ENCODE results near the gene PIP4K2B.

The PIP4K2B gene

DNA sequence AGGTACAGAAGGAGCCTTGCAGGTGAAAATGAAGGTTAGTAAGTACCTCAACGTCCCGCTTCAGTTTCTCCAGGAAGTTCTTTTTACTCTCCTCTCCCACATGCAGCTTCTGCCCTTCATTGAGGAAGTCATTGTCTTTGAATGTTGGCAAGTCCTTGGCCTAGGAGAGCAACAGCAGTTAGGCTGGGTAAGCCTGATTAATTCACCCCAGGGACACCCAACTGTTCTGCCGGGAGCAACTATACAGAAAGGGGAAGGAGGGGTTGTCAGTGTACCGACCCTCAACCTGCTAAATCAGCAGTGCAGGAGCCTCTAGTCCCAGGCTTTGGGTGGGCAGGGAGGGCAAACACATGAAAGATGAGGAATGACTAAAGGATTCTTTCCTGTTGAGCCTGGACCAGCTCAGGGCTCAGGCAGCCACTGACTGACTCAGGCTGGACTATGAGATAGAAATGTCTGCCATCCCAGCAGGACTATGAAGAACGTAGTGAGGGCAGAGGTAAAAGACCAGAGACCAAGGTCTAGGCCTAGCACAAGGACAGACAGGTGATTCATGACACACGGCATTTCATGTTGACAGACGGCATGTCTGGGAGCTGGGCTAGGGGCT is 21.6 kb downstream of the PIP4K2B start:
- no peak for DNase-seq (ENCODE audit: low spot score)

DNA sequence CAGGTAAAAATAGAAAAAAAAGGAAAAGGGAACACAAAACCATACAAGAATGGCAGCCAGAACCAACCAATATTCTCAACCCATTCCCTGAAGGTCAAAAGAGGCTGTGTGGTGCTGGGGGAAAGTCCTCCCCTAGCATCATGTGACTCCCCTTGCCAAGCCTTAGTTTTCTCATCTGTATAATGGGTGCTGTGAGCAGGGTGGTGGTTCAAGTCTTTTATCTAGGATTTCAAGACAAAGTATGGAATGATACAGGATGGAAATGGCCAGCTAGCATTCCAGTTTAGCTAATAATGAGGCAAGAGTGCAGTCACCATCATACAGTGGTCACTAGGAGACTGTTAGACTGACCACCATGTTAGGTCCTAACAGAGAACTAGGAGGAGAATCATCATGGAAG is 26.1 kb downstream of the PIP4K2B start:
- no peak for DNase-seq (ENCODE audit: low spot score)

- no peak for DNase-seq (ENCODE audit: low spot score)
These were observed 30.9 kb downstream of the PIP4K2B start for GRCh38 chr17:38768417-38768816.

- no peak for DNase-seq (ENCODE audit: low spot score)
These were observed 33.0 kb downstream of the PIP4K2B start for GRCh38 chr17:38766341-38766740.

- no peak for DNase-seq (ENCODE audit: low spot score)
These were observed 37.1 kb downstream of the PIP4K2B start for GRCh38 chr17:38762231-38762630.

DNA sequence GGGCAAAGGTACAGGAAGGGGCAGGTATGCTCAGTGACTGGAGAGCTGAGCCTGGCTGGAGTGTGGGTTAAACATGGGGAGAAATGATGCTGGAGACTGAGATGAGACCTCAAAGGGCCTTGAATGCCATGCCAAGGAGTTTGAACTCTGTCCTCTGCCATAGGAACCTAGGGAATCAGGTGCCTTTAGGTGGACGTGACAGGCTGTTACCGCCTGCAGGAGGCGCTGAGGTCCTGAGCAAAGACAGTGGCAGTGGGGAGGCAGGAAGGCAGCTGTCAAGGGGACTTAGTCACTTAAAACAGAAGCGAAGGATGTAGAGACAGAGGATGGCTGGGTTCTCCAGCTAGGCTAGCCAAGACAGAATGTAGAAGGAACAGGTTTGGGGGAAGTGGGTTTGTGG is 37.7 kb downstream of the PIP4K2B start:
- peak; percentile 74 for DNase-seq (ENCODE audit: low spot score)

DNA sequence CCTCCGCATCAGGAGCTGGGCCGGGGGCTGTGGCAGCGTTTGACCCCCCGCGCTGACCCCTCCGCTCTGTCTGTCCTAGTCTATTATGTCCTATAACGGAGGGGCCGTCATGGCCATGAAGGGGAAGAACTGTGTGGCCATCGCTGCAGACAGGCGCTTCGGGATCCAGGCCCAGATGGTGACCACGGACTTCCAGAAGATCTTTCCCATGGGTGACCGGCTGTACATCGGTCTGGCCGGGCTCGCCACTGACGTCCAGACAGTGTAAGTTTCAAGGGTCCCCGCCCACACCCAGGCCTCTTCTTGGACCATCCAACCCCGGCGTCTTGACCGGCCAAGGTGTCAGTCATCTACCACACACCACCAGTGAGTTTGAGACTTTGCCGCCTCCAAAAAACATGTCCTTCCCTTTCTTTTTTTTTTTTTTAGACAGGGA is 46.3 kb downstream of the PIP4K2B start:
- no peak for DNase-seq (ENCODE audit: low spot score)

- DNase-seq (ENCODE audit: low spot score): peak; percentile 98
These were observed 46.9 kb downstream of the PIP4K2B start, which contains the start of gene PSMB3 for GRCh38 chr17:38752308-38753070. Gene PSMB3 (plus strand): TSS chr17:38752741. CDS start chr17:38752827, 86 bp downstream.

DNA sequence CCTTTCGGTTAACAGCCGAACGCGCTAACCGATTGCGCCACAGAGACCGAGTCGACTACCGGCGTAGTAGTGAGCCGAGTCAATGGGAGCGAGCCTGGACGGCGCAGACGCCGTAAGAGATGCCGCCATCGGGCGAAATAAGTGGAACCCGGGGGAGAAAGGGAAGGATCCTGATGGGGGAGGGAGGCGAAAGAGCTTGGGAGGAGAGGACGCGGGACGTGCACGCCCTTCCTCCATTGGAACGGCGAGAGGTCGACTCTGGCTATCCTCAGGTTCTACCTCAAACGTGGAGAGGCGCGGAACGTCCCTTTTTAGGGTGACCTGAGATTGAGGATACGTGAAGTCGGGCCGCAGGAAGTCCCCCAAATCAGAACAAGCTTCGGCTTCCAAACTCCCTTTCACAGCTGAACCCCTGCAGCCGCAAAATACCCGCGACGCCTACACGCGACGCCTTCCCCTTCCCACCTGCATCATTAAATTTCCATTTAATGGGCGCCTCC is 47.5 kb downstream of the PIP4K2B start:
- DNase-seq (ENCODE audit: low spot score): peak; percentile 98

GRCh38 chr17:38751144-38751807 is 48.1 kb downstream of the PIP4K2B start:
- DNase-seq (ENCODE audit: low spot score): no peak

DNA sequence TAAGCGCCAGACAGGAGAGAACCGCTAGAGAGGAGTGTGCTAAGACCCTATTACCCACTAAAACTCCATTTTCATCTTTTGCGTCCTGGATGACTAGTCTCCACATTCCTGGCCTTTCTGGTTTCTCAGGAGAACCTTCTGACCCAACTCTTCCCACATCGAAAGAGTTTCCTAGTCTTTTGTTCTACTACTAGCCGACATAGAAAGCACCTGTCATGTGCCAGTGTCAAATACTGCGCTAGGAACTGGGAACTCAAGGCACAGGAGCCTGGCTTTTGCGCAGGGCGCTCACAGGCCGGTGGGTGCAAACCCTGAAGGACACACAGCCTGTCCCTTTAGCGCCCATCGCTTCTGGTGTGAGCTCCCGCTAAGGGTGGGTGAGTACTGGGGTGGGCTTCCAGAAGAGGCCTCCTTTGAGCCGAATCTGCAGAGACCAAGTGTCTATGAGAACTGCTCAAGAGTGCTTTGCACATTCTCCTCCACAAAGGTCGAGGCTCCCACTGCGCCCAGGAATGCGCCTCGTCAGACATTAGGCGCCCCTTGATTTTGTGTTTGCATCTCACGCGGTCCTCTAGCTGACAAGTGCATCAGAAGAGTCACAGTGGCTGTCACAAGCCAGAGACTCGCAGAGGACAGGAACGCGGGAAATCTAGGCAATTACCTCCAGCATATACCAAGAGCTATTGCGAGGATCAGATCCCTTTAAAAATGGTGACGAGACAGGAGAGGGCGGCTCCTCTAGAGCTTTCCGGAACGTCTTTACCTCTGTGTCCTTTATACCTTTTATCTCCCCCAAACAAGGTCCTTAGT is 48.8 kb downstream of the PIP4K2B start:
- DNase-seq (ENCODE audit: low spot score): peak; percentile 73

GRCh38 chr17:38750044-38750311 is 49.4 kb downstream of the PIP4K2B start:
- no peak for DNase-seq (ENCODE audit: low spot score)

DNA sequence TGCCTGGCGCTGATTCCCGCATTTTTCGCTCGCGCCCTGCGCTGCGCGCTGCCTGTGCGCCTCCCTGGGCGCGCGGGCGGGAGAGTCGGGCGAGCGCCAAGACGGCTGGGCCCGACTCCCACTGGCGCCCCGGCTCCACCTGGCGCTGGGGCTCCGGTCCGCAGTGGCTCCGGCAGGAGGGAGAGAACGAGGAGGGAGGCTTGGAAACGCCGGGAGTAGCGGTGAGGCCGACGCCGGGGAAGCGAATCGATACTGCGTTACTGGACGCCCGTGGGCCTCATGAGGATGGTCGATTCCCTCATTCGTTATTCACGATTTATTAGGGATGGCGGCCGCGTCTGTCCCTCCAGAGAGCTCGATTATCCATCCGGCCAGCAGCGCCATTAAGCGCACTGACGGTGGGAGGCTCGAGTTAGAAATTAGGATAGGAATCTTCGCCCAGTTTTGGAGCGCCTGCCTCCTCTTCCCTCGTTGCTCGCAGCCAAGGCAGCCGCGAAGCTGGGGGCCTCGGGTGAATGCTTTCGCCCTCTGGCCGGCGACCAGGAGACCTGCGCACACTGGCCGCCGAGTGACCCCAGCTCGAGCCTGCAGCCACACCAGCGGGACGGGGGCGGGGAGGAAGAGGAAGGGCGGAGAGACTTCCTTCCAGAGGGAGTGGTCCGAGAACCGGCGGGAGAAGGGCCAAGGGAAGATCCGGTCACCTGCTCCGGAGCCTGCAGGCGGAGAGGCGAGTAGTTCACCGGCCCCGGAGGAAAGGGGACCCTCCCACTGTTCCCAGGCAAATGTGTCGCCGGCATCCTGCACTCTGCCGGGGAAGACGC is 49.9 kb downstream of the PIP4K2B start:
- peak; percentile 92 for DNase-seq (ENCODE audit: low spot score)

DNA sequence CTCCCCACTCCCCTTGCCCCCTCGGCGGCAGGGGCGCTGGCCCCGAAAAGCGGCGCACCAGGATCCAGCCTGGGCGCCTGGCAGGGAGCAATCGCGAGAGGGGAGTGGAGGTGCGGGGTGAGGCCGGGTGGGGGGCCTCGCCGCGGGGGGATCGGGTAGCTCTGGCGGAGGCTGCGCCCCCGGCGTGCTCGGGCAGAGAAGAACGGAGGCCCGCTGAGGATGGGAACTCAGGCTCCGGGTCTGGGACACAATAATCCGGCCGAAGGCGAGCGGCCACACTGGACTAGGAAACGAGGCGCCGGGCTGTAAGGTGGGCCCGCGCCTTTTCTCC is 50.5 kb downstream of the PIP4K2B start:
- DNase-seq (ENCODE audit: low spot score): peak; percentile 77

DNA sequence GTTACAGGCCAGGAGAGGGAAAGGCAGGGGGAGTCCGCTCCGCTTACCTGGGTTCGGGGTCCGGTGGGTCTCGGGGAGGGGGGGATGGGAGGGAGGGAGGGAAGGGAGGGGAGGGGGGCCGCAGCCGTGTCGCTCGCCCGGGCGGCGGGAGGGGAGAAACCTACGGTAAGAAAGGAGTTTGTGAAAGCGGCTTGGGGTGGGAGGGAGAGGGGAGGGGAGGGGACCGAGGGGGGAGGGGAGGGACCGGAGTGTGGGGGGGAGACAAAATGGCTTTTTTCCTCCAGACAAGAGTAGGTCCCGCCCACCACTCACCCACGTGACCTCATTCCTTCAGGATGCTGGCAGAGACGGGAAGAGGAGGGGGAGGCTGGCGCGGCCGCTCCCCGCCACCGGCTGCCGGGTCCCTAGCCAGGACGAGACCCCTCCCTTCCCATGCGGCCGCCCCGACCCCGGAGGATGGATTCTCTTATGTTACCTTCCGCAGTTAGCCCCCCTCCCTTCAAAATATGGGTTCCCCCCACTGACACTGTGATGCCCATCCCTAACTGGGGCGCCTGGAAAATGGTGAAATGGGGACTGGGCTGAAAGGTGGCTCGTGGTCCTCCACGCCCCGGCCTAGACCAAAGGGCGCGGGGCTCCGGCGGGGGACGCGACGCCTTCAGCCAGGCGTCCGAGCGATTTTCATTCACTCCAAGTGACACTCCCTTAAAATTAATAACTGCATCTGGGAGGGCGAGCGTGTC is 51.0 kb downstream of the PIP4K2B start, which contains the start of gene PCGF2:
Gene PCGF2 (minus strand): TSS at position 188 of the 743 bp plus-strand sequence. CDS start 7,934 bp downstream, outside the sequence.
- DNase-seq (ENCODE audit: low spot score): peak; percentile 97

DNA sequence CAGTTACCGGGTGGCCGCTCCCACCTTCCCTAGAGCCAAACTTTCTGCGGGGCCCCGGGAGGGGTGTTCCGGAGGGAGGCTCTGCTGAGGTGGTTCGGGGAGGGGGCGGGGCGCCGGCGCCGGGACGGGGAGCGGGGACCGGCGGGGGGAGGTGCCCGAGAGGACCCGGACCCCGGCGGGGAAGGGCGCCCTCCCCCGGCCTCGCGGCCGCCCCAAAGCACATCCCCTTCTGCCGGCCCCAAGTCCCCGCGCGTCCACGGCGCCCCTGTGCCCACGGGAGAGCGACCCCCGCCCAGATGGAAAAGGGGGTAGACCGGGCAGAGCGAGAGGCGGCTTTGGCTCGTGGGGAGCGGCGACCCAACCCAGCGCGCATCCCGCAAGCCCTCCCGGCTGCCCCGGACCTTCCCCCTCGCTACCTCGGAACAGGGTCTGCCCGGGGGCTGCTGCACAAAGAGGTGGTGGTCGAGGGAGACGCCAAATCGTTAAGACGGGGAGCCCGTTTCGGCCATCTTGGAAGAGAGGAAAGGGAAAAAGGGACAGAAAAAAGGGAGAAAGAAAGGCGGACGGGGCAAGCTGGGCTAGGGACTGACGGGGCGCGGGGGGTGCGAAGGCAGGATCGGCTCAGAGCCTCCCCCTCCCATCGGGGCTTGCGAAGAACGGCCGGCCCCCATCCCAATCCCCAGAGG is 51.8 kb downstream of the PIP4K2B start:
- peak; percentile 83 for DNase-seq (ENCODE audit: low spot score)

- DNase-seq (ENCODE audit: low spot score): no peak
These were observed 52.4 kb downstream of the PIP4K2B start for GRCh38 chr17:38746849-38747462.

DNA sequence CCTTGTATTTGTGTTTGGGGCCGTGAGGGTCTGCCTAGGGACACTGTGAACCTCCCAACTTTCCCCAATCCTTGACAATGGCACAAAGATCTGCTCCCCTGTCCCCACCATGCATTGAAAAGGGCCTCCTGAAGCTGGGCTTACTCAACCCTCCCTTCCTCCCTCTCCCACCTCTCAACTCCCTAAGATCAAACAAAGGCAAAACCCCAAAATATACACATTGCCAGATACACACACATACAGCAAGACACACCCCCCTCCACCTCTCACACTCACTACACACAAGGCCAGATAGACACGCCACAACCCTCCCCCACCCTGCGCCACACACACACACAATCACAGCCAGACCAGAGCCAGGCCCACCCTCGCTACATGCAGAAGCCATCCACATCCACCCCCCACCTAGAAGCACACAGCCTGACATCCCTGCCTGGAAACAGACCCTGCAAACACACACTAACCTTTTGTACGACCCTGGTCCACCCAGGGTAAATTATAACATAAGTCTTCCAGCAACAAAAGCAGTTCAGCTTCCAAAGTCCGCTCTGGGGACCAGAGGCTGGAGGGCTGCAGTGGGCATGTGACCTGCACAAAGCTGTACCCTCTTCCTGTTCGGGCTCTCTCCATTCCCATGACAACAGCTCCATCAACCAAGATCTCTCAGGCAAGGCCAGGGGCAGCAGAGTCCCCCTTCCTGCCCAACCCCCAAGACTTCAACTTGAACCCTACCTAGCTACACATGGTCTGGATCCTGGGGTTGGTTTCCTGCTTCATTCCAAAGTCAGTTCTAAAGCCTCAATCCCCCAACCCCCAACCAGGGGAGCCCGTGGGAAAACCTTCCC is 53.1 kb downstream of the PIP4K2B start:
- no peak for DNase-seq (ENCODE audit: low spot score)

GRCh38 chr17:38745545-38745944 is 53.8 kb downstream of the PIP4K2B start:
- DNase-seq (ENCODE audit: low spot score): no peak

Measured in ecto neural progenitor cell (in vitro differentiated cells).